ENCODE measurements around the gene ZNF408.
"Not testable (repeated sequence)": the region's sequence is repeated elsewhere in the genome, so short reads cannot be mapped to it uniquely, and the experiment has no call there.

The ZNF408 gene
- long read RNA-seq, donor 1, transcript ZNF408-201 (5 exons, 2,442 nt): major isoform, 9 of 11 reads
- long read RNA-seq, donor 1, partial matches to known transcripts: 0 of 11 reads
- long read RNA-seq, donor 1, other reads (novel, unspliced or antisense): 0 of 11 reads
- long read RNA-seq, donor 2, partial matches to known transcripts: 0 of 2 reads
- long read RNA-seq, donor 2, other reads (novel, unspliced or antisense): 0 of 2 reads
- long read RNA-seq, donor 3, partial matches to known transcripts: 0 of 3 reads
- long read RNA-seq, donor 3, other reads (novel, unspliced or antisense): 0 of 3 reads
- long read RNA-seq, donor 4, partial matches to known transcripts: 0 of 4 reads
- long read RNA-seq, donor 4, other reads (novel, unspliced or antisense): 0 of 4 reads
- long read RNA-seq, donor 5, partial matches to known transcripts: 0 of 5 reads
- long read RNA-seq, donor 5, other reads (novel, unspliced or antisense): 0 of 5 reads
- long read RNA-seq, donor 6, transcript ZNF408-201 (5 exons, 2,442 nt): major isoform, 7 of 8 reads
- long read RNA-seq, donor 6, partial matches to known transcripts: 0 of 8 reads
- long read RNA-seq, donor 6, other reads (novel, unspliced or antisense): 0 of 8 reads
- long read RNA-seq, donor 7, transcript ZNF408-201 (5 exons, 2,442 nt): major isoform, 8 of 13 reads
- long read RNA-seq, donor 7, transcript ZNF408-203 (2 exons, 699 nt): minor isoform, 5 of 13 reads
- long read RNA-seq, donor 7, partial matches to known transcripts: 0 of 13 reads
- long read RNA-seq, donor 7, other reads (novel, unspliced or antisense): 0 of 13 reads
- long read RNA-seq, donor 8: 0 reads

GRCh38 chr11:46700241-46701077, at the start of gene ZNF408, which contains the start of gene ARHGAP1:
Gene ZNF408 (plus strand): TSS chr11:46701031. CDS start chr11:46701048, 17 bp downstream.
Gene ARHGAP1 (minus strand): TSS chr11:46700619. CDS start chr11:46696107, 4,512 bp downstream.
- peak; percentile 95 for DNase-seq

GRCh38 chr11:46655631-46656030, 45.2 kb upstream of the ZNF408 start:
- DNase-seq: no peak

GRCh38 chr11:46657186-46657585, 43.6 kb upstream of the ZNF408 start:
- no peak for DNase-seq

- DNase-seq: no peak
Measured at GRCh38 chr11:46658259-46658658, 42.6 kb upstream of the ZNF408 start.

- no peak for DNase-seq
Measured at GRCh38 chr11:46659908-46660307, 40.9 kb upstream of the ZNF408 start.

- no peak for DNase-seq
Measured at GRCh38 chr11:46661836-46662235, 39.0 kb upstream of the ZNF408 start.

GRCh38 chr11:46662366-46662765, 38.5 kb upstream of the ZNF408 start:
- DNase-seq: no peak

- DNase-seq: no peak
Measured at GRCh38 chr11:46663277-46663940, 37.4 kb upstream of the ZNF408 start.

- no peak for DNase-seq
Measured at GRCh38 chr11:46664612-46665011, 36.2 kb upstream of the ZNF408 start.

GRCh38 chr11:46665356-46665755, 35.5 kb upstream of the ZNF408 start:
- DNase-seq: no peak

GRCh38 chr11:46666516-46666915, 34.3 kb upstream of the ZNF408 start:
- DNase-seq: no peak

GRCh38 chr11:46667043-46667481, 33.8 kb upstream of the ZNF408 start:
- DNase-seq: peak; percentile 23

- DNase-seq: no peak
Measured at GRCh38 chr11:46668480-46669085, 32.2 kb upstream of the ZNF408 start.

- no peak for DNase-seq
Measured at GRCh38 chr11:46669711-46670139, 31.1 kb upstream of the ZNF408 start.

- not testable (repeated sequence) for DNase-seq
Measured at GRCh38 chr11:46670521-46670920, 30.3 kb upstream of the ZNF408 start.

- no peak for DNase-seq
Measured at GRCh38 chr11:46671958-46672315, 28.9 kb upstream of the ZNF408 start.

- no peak for DNase-seq
Measured at GRCh38 chr11:46672381-46672839, 28.4 kb upstream of the ZNF408 start.

GRCh38 chr11:46673713-46674462, 26.9 kb upstream of the ZNF408 start:
- DNase-seq: no peak

GRCh38 chr11:46674463-46675287, 26.2 kb upstream of the ZNF408 start:
- DNase-seq: peak; percentile 22

Measured in right kidney (tissue), 9 donors.